HG03196 (cell line): ENCODE measurements around the gene FAM227A.
A peak's percentile ranks its signal among the peaks of the same experiment; 100 is the strongest.

Experiments used
- ATAC-seq: cut with Tn5 transposase; IDR thresholded peaks from one replicate; pipeline ENCODE4 v1.9.1; 2021; ENCODE audit not compliant: unreplicated experiment

Gene FAM227A

DNA sequence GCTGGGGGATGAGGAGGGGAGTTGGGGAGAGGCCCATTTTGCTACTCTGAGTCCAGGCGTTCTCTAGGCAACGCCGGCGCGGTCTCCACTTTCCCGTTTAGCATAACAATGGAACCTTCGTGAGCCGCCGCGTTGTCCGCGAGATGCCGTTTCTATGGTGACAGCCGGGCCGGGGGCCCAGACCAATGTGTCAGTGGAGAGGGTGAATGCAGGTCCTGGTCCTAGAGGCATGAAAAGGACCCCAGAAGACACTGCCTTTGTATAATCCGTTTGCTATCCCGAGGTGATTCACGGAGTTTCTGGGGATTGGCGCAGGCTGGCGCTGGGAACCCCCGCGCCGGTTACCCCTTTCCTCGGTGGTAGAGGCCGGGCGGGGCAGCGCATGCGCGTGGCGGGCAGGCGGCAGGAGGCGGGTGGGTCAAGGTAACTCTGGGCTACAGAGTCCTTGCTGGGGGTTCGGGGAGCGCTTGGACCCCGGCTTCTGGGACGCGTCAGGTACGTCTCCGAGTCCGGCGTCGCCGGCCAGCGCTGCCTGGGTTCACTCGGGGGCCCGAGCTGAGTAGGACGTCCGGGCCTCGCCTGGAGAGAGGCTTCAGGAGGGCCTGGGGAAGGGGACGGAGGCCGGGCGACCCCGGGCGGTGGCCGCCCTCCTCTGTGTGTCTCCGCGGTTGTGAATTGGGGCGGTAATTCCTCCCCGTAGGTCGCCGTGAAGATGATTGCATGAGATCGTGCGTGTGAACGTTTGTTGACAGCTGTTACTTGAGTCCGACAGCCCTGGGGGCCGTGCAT, at the start of gene FAM227A, which contains the start of gene CBY1:
Gene FAM227A (minus strand): TSS at position 137 of the 789 bp plus-strand sequence. CDS start 6,224 bp downstream, outside the sequence.
Gene CBY1 (plus strand): TSS at position 383 of the 789 bp plus-strand sequence. CDS start 11,417 bp downstream, outside the sequence.
- ATAC-seq = peak; percentile 71

- ATAC-seq = peak; percentile 65
These were observed 49.3 kb upstream of the FAM227A start, which contains the start of gene GTPBP1 for GRCh38 chr22:38705235-38706100. Gene GTPBP1 (plus strand): TSS chr22:38705944. CDS start chr22:38705956, 12 bp downstream.

DNA sequence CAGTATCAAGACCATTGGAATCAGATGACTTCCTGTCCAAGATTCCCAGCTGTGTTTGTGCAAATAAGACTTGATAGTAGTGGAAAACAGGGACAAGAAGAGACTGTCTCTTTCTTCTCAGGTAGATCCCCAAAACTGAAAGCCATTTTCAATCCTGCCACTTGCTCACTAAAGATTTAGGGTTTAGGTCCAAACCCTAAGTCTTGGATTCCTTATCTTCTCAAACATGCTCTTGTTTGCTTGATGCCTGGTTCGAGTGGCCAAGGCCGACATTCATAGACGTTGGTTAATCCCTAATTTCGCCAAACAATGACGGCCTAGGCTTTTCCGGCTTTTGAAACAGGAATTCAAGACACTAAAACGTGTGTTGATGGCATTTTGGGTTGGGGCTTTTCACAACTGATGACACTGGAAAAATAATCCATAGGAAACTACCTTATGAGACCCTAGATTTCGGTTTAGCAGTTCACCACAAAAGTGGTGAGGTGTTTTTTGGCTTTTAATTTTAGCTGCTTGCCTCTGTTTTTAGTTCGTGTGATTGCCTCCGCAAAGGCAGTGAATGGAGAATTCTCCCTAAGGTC, 48.6 kb upstream of the FAM227A start:
- no peak for ATAC-seq

- peak; percentile 34 for ATAC-seq
These were observed 44.8 kb upstream of the FAM227A start, which contains the start of gene JOSD1 for GRCh38 chr22:38700789-38701628. Gene JOSD1 (minus strand): TSS chr22:38700943. CDS start chr22:38699987, 956 bp downstream.

DNA sequence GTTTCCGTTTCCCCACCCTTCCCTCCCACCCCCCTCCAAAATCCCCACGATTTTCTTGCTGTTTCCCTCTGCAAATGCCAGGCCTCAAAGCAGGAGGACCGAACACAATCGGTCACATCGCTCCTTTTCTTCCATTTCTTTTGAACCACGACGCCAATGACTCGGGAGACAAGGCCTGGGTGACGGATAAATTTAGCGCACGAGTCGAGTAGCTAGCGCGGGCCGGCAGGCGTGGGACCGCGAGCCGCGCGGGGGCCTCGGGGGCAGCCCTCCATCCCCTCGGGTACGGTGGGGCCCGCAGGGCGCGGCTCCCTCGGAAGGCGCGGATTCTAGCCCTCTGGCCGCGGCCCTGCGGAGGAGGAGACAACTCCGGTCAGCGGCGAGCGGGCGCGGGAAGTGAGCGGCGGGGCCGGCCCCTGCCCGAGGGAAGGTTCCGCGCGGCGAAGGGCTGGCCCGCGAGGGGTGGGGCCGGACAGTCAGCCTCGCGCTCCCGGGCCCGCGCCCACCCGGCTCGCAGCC, 44.1 kb upstream of the FAM227A start:
- peak; percentile 26 for ATAC-seq

- no peak for ATAC-seq
These were observed 43.6 kb upstream of the FAM227A start for GRCh38 chr22:38699784-38700183.

GRCh38 chr22:38699143-38699542, 43.0 kb upstream of the FAM227A start:
- ATAC-seq = no peak

DNA sequence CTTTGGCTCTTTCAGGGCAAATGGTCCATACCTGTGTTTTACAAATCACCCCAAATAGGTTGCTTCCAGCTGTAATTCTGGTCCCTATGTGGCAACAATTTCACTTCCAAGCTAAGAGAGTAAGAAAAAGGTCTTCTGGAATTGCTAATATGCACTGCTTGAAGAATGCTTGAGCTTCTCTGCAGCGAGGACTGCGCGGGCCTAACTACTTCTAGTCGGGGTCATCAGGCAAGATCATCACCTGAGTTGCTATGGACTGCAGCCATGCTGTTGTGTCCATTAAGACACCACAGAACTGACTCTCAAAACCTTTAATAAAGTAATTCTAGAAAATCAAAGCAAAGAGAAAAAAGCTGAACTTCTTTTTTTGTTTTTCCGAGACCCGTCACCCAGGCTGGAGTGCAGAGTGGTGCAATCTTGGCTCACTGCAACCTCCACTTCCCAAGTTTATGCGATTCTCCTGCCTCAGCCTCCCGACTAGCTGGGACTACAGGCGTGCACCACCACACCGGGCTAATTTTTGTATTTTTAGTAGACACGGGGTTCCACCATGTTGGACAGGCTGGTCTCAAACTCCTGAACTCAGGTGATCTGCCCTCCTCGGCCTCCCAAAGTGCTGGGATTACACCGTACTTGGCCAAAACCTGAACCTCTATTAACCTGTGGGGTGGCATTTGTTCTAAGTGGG, 42.4 kb upstream of the FAM227A start:
- no peak for ATAC-seq

- ATAC-seq = no peak
These were observed 41.4 kb upstream of the FAM227A start for GRCh38 chr22:38697425-38698089.

GRCh38 chr22:38696606-38697424, 40.6 kb upstream of the FAM227A start:
- ATAC-seq = no peak

DNA sequence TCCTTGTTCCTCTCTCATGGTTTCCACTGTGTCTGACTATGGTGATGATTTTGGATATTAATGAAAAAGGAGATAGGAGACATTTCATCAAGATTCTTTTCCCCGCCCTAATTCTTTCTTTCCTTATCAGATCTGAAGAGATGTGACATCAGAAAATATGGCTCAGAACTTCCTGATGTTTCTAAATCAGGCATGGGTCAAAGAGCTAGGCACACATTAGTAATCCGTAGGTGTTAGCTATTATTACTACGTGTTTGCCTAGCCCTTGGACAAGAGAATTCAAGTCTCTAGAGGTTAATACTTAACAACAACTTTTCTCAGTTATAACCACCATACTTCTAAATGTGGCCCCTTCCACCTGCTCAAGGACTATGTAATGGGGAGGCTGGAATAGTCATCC, 38.7 kb upstream of the FAM227A start:
- ATAC-seq = no peak

DNA sequence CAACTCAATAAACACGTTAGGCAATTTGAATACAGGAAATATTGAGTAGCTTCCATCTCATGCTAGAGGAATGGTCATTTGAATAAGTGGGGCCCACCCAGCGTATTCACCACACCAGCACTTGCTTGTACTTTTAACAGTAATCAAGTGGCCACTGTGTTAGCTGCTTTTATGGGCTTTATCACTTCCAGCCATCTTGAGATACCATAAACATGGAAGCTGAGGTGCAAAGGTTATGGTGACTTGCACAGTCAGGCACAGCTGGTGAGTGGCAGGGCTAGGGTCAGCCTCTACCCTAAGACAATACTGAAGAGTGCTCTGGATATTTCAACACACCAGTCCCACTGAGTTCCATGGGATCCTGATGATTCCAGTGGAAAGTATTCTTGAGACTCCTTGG, 37.9 kb upstream of the FAM227A start:
- ATAC-seq = no peak

- ATAC-seq = no peak
These were observed 33.5 kb upstream of the FAM227A start for GRCh38 chr22:38689651-38690050.

DNA sequence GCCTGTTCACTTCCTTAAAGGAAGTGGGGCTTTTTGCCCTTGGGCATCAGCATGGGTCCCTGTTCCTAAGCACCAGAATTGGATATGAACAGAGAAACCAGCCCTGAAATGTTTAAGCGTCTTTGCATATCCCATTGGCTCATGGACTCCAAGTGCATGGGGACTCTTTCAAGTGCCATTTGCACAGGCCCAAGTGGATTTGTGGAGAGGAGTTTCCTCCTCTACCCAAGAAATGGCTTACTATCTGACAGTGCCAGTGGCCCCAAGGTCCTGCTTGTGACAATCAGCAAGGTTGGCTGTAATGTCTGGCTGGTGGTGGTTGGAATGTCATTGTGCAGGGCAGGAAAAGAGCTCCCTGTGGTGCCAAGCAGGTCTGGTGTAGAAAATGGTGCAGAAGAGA, 29.6 kb upstream of the FAM227A start:
- ATAC-seq = no peak

DNA sequence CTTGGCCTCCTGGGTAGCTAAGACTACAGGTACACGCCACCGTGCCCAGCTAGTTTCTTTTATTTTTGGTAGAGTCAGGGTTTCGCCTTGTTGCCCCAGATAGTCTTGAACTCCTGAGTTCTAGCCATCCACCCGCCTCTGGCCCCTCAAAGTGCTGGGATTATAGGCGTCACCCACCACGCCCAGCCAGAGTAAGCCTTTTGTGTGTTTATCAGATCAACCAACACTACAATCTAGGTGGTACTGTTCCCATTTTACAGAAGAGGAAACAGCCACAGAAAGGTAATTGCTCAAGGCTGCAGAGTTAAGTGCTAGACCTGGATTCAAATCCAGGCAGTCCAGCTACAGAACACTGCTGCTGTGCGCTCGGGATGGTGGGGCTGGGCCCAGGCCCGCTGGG, 28.7 kb upstream of the FAM227A start:
- no peak for ATAC-seq

DNA sequence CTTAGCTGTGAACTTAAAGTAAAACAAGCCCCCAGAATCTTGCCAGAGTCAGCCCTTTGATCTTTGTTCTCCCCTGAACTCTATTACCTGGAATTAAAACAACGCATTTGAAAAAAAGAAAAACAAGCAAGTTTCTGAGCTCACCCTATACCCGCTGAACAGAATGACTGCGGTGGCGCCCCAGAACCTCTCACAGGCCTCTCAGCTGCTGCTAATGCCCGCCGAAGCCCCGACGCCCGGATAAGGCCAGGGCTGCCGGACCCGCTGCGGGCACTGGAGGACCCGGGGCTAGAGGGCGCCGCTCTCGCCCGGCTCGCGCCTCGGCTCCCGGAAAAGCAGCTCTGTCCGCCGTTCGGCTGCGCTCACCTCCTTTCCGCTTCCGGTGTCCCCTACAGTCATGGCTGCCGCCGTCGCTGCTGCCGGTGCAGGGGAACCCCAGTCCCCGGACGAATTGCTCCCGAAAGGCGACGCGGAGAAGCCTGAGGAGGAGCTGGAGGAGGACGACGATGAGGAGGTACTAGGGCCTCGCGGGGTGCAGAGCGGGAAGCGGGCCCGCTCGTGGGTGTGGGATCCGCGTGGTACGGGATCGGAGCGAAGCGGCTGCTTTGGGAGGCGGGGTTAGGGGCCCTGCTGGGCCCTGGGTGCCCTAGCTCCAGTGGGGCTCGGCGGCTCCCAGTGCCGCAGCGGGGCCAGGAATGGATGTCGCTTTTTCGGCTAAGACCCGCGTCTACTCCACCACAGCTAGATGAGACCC, 25.6 kb upstream of the FAM227A start, which contains the start of gene TOMM22:
Gene TOMM22 (plus strand): TSS at position 376 of the 754 bp plus-strand sequence. CDS start 22 bp downstream, at position 398.
- ATAC-seq = peak; percentile 90

DNA sequence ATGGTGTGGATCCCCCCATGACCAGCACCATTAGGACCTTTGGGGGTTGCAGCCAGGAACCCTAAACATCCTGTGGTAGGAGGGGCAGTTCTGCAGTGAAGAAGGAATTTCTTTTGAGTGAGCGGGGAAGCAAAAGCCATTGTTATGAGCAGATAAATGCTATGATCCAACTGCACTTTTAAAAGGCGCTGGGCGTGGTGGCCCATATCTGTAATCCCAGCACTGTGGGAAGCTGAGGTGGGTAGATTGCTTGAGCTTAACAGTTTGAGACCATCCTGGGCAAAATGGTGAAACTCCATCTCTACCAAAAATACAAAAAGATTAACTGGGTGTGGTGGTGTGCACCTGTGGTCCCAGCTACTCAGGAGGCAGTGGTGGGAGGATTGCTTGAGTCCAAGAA, 19.6 kb upstream of the FAM227A start:
- ATAC-seq = no peak
